Left forelimb (tissue), 1 donor: ENCODE data around the gene CCL27.
"Not testable (repeated sequence)": the region's sequence is repeated elsewhere in the genome, so short reads cannot be mapped to it uniquely, and the experiment has no call there.

Source experiments
- DNase-seq: peaks from one replicate; pipeline ENCODE4 v3.0.0-alpha.2; 2018; ENCODE audit warnings: low spot score

CCL27 gene

DNA sequence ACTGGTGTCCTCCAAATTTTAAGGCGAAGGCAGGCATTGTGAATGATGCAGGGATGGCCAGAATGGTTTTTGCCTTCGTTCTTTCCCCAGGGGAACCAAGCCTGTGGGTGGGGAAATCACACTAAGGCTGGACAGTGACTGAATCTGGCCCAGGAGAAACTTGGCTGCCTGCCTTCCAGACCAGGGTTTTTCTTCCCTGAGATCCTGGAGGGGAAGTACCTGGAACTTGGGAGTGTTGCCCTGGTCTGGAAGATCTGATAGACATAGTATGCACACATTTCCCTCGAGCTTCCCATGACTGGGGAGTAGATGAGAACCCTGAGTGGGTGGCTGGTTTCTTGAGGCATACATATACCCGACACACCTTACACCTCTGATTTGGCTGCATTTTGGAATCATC is 11.1 kb downstream of the CCL27 start:
- no peak for DNase-seq

DNA sequence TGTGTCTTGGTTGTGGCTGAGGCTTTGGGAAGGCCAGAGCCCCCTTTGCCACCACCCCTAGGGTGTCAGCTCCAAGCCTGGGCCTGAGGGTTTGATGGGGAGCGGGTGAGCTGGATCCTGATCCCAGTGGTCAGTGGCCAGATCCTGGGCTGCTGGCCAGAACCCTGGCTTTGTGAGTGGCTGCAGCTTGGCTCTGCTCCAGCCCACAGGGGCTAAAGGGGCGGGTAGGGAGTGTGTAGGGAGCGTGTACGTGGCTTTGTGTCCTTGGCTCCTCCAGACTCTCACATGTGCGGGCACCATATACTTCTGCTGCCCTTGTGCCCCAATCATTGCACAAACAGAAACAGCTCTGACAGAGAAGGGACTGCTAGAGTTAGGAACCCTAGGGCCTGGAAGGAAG is 11.6 kb downstream of the CCL27 start:
- no peak for DNase-seq

DNA sequence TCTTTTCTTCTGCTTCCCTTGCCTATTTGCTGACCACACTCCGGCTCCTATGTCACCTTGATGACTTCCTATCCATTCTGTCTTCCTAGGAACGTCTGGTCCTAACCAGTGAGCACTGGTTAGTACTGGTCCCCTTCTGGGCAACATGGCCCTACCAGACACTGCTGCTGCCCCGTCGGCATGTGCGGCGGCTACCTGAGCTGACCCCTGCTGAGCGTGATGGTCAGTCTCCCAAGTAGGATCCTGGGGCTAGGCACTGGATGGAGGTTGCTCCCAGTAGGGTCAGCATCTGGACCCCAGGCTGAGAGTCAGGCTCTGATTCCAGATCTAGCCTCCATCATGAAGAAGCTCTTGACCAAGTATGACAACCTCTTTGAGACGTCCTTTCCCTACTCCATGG is 13.8 kb downstream of the CCL27 start:
- no peak for DNase-seq

DNA sequence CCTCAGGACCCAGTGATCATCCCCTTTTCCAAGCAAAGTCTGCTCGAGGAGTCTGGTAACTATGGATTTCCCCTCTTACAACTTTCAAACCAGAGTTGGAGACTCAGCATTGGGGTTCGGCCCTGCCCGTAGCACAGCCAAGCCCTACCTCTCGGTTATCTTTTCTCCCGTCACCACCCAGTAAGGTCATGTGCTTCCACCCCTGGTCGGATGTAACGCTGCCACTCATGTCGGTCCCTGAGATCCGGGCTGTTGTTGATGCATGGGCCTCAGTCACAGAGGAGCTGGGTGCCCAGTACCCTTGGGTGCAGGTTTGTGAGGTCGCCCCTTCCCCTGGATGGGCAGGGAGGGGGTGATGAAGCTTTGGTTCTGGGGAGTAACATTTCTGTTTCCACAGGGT is 14.8 kb downstream of the CCL27 start:
- no peak for DNase-seq

DNA sequence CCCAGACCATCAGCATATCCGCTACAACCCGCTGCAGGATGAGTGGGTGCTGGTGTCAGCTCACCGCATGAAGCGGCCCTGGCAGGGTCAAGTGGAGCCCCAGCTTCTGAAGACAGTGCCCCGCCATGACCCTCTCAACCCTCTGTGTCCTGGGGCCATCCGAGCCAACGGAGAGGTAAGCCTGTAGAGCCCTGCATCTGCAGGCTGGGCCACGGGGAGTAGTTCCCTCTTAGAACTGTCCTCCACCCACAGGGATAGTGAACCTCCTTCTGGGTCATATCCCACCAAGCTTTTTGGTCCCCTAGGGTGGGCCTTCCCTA is 15.4 kb downstream of the CCL27 start:
- no peak for DNase-seq

DNA sequence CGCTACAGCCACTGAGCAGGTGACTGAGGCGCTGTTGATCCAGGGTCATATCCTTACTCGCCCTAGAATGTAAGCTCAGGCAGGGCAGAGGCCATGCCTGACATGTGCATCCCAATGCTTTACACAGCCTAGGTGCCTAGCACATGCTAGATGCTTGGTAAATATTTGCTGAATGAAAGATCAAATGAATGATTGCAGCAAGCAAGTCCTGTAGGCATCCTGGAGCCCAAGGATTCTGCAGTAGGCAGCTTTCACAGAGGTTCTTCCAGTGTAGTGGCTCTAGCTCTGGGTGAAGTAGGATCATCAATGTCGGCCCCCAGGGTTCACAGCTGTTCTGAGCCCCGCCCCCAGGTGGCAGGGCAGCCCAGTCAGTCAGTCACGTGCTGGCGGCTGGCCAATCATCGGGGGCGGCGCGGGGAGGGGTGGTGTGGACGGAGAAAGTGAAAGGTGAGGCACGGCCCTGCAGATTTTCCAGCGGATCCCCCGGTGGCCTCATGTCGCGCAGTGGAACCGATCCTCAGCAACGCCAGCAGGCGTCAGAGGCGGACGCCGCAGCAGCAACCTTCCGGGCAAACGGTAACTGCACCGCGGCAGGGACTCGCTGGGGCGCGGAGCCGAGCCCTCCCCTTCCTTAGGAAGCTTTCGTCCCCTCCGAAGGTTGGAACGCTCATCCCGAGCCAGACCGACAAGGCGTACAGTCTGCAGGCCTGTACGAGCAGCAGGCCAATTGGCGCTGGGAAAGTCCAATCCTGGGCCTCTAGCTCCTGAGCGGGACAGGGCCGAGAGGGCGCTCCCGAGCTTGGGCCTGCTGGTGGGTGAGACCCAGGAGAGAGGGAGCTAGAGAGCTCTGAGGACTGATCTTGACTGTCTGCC is 16.0 kb downstream of the CCL27 start, which contains the start of gene GALT:
TSS of gene GALT (plus strand) at position 465 of the 873 bp plus-strand sequence. CDS start at position 495, 30 bp downstream.
- DNase-seq: peak; percentile 94

DNA sequence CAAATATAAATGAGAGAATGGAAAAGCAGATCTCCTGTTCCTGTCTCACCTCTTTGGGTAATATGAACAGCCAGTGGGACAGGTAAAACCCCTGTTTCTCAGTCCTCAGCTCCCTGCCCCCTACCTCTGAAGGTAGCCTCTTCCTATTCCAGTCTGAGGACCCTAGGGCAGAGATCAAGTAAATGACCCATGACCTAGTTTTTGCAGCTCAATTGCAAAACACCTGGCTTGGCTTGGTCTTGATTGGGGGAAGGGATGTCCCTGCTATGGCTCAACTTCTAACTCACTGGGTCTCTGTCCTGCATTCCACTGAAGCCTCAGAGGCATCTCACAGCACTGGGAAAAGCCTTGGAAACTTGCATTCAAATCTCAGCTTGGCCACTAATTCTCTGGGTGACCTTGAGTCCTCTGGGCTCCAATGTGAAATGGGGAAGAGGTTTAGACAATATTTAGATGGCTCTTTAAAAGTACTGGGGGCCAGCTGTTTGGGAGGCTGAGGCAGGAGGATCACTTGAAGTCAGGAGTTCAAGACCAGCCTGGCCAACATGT is 17.6 kb downstream of the CCL27 start:
- no peak for DNase-seq

DNA sequence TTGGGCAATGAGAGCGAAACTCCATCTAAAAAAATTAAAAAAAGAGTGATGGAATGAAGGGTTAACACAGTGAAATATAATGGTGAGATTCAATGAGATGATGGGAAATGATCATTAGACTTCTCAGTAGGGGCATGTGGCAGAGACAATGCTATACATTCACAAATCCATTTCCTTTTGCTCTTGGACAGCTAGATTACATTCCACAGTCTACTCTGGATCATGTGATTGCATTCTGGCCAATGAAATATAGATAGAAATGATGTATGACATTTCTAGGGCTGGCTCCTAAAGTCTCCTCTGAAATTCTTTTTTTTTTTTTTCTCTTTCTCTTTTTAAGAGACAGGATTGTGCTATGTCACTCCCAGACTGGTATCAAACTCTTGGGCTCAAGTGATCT is 19.8 kb downstream of the CCL27 start:
- no peak for DNase-seq

DNA sequence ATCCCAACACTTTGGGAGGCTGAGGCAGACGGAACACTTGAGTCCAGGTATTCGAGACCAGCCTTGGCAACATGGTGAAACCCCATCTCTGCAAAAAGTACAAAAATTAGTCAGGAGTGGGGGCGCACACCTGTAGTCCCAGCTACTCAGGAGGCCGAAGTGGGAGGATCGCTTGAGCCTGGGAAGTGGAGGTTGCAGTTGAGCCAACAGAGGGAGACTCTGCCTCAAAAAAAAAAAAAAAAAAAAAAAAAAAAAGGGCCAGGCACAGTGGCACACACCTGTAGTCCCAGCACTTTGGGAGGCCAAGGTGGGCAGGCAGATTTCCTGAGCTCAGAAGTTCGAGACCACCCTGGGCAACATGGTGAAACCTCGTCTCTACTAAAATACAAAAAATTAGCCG is 23.1 kb downstream of the CCL27 start:
- not testable (repeated sequence) for DNase-seq

DNA sequence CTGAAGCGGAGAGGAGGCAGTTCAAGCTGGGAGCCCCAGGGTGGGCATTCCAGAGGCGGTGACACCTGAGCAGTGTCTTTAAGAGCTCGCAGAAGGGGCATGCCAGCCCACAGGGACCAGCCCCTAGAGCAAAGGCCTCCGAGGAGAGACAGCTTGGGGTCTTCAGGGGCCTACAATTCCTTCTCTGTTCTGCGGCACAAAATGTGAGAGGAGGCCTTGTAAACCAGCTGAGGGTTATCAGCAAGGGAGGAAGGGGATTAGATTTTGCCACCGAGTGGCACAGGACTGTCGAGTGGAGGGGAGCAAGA is 24.4 kb downstream of the CCL27 start:
- DNase-seq: no peak

DNA sequence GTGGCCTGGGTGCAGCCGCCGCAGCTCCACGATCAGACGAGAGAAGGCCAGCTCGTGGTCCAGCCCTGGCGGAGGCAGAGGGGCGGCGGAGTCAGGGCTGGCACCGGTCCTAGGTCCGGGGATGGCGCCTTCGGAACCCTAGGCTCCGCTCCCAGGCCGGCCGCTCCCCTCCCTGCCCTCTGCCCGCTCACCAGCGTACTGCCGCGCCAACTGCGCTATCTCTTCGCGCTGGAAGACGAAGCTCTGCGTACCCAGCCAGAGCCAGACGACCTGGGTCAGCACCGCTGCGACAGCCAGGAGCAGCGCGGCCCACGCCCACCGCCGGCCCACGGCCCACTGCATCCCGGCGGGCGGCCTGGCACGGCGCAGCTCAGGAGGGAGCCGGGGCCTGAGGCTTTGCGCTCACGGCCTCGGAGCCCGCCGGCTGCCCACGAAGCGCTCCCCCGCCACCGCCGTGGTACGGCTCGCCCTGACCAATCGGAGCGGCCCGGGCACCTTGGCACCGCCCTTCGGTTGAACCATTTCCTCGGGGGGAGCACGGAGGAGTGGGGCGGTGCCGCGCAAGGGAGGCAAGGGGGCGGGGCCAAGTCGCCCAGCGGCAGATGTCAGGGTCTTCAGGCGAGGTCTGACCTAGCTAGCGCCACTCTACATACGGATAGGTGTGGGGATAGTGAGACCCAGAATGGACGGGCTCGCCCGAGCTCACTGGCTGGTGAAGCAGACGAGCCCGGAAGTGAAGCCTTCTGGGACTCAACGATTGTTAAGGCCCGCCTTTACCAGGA is 24.9 kb downstream of the CCL27 start, which contains the start of gene SIGMAR1:
TSS of gene SIGMAR1 (minus strand) at position 432 of the 782 bp plus-strand sequence. CDS start at position 342, 90 bp downstream.
- peak; percentile 97 for DNase-seq

DNA sequence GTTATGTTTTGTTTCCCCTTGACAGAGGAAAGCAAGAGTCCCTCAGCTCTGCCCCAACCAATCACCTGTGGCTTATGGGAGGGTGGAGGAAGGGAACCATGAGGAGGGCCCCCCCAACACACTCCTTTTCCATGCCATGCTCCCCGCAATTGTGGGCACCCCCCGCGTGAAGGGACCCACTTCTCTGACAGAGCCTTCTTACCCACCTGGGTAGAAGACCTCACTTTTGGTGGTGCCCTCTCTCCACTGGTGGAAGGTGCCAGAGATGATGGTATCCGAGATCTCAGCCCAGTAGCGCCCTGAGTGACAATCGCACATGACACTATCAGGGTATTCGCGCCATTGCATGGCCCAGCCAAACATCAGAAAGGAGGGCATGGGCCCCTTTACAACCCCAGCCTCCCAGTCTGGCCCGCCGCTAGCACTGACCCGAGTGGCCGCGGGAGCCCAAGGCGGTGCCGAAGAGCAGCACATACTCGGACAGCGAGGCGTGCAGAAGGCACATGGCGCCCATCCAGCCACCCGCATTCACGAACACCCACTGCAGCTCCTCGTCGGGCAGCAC is 25.6 kb downstream of the CCL27 start:
- no peak for DNase-seq

DNA sequence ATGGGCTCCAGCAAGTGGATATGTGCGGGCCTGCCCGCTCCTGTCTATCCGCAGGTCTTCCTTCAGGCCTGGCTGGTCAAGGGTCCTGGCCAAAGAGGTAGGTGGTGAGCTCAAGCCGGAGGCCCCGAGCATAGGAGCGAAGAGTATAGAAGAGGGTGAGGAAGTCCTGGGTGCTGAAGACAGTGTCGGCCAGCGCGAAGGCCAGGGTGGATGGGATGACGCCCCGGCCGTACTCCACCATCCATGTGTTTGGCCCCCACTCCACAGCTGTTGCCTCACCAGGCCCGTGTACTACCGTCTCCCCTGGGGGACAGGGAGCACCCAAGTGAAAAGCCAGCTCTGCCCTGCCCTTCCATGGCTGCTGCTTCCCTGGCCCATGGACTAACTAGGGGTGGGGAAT is 26.9 kb downstream of the CCL27 start:
- DNase-seq: no peak

DNA sequence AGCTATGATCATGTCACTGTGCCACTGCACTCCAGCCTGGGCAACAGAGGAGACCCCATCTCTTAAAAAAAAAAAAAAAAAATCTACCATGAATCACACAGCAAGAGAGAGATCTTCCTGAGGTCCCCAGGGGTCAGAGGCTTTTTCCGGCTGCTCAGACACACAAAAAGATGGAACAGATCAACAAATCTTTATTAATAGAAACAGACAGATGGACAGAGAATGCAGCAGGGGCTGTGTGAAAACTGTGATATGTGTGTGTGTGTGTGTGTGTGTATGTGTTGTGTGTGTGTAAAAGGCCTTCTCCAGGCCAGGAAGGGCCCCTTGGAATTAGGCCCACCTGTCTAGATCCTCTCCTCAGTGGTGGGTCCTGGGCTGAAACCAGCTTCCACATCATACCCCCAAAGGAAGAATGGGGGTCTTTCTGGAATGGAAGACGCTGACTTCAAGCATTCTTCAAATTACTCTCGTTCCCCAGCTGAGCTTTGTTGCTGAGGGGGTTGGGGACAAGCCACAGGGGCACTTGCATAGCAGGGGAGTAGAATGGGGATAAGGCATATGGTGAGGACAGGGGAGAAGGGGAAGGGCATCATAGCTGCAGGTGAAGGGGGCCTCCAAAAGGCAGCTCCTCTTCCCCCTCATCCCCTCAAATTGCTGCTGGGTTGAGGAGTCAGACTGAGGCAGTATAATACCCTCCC is 27.8 kb downstream of the CCL27 start:
- no peak for DNase-seq

DNA sequence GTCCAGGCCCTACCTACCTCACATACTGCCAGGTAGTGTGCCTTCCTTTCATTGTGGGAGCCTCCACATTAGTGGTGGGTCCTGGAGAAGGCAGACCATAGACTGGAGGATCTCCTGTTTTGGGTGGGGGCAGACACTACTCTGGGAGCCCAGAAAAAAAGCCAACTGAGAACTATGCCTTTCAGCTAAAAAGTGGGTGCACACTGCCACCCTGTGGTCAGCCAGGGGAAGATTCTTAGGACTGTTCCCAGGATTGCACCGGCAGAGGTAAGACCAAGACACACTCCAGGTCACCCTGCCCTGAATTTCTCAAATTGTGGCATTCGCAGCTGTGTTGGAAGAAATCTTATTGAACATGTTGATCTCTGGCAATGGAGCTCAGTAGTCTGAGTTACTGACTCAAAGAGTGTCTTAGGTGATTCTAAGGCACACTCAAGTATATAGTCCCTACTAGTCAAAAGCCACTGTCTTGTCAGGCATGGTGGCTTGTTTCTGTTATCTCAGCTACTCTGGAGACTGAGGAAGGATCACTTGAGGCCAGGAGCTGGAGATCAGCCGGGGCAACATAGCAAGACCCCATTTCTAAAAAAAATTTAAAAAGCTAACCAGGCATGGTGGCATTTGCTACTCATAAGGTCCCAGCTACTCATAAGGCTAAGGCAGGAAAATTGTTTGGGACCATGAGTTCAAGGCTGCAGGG is 28.5 kb downstream of the CCL27 start:
- peak; percentile 72 for DNase-seq

DNA sequence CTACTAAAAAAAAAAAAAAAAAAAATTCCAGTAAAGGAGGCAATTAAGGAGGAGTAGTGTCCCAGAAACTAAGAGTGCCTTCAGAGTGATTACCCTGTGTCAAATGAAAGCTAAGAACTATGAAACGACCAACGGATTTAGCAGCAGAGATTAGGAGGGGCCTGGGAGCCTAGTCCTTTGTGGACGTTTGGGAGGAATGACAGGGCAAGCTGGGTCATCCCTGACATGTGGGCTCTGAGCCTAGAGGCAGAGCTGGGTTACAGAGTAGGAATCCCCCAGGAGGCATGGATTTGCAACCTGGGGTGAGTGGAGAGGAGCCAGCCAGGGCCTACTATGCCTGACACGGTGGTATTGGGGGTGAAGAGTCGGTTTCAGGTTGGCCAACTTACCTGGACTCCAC is 29.3 kb downstream of the CCL27 start:
- no peak for DNase-seq

DNA sequence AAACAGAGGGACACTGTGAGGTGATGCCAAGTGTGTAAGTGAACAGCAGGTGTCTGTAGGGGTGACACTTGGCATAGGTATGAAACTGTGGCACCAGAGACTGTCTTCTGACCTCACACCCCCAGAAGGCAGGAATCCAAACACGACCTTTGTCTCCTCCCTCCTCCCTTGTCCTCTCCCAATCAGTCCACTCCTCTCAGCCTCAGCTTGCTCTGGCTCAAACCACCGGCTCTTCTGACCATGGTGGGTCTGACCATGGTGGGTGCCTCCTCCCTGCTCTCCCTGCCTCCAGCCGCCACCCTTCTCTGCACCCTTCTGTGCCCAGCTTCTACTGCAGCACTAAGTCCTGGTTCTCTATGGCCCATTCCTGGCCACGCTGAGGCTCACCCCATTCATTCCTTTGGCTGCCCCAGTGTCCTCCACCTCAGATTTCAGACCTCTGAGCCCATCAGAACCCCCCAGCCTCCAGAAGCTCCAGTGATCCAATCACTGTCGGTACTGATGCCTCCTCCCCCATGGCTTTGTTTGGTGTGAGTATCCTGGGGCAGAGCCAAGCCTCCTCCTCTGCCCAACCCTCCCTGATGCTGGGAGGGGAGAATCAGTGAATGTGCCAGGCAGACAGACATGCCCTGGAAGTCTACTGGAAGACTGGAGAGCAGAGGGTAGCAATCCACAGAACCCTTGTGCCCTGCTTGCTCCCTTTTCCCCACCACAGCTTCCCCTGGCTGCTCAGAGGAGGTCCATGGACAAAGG is 31.9 kb downstream of the CCL27 start:
- no peak for DNase-seq

DNA sequence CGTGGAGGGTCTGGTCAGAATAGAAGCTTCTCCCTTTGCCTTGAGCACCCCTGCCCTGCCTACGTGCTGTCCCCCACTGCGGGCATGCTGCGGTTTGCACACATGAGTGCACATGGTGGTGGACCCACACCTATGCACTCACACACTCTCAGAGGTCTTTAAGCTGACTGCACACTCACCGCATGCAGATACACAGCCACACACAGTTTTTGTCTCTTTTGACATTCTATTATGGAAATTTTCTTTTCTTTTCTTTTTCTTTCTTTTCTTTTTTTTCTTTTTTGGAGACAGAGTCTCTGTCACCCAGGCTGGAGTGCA is 33.0 kb downstream of the CCL27 start:
- no peak for DNase-seq

DNA sequence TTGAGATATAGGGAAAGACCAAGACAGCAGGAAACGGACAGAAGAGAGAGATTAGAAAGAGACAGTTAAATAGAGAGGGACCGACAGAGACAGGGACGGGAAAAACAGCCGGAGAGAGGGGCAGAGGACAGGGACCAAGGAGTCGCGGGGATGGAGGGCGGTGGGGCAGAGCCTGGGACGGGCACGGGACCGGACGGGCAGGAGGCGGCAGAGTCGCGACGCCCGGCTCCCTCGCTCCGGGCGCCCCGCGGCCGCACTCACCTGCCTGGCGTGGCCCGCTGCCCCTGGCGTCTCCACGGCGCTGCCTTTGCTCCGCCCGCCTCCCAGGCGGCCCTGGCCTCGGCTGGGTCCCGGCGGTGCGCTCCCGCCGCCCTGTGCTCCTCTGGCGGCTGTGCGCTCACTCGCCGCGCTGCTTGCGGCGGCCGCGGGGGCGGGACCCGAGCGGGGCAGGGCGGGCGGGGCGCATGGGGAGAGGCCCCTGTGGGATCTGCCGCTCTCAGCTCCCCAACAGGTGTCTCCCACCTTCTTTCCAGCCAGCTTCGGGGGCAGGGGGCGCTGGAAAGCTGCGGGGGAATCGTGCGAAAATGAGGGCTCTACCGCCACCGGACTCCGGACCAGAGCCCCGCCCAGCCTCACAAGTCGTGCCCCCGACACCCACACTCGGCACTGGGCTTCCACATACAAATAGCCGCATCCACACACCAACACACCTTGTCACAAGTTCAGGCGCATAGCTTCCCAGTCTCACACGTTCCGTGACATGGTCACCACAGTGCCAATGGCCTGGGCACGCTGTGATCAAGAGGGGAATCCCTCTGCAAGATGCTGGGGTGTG is 33.6 kb downstream of the CCL27 start, which contains the start of gene ARID3C:
TSS of gene ARID3C (minus strand) at position 411 of the 835 bp plus-strand sequence. CDS start 1,052 bp downstream, outside the sequence.
- DNase-seq: no peak
